Activated CD8-positive, alpha-beta memory T cell treated with anti-CD3 and anti-CD28 coated beads for 24 hours (primary cell): ENCODE results near the gene SPOP.

ENCODE experiments used
- DNase-seq: peaks from one replicate; pipeline ENCODE4 v3.0.0-alpha.2; 2020

The SPOP gene

DNA sequence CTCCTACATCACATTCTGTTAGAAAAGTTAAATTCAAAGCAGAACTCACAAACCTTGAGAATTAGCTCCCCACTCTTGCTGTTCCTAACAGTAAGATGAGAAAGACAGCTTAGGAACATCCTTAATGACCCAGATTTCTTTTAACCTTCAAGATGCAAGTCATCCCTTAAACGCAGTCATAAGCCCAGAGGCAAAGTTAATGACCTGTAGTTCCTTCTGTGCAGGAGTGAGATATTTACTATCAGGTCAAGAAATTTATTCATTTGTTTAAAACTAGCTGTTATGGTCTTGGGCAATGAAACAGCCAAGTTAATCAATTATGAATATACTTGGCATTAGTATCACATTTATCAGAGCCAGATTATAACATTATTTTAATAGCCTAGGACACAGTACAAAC is 65.2 kb downstream of the SPOP start:
- no peak for DNase-seq

DNA sequence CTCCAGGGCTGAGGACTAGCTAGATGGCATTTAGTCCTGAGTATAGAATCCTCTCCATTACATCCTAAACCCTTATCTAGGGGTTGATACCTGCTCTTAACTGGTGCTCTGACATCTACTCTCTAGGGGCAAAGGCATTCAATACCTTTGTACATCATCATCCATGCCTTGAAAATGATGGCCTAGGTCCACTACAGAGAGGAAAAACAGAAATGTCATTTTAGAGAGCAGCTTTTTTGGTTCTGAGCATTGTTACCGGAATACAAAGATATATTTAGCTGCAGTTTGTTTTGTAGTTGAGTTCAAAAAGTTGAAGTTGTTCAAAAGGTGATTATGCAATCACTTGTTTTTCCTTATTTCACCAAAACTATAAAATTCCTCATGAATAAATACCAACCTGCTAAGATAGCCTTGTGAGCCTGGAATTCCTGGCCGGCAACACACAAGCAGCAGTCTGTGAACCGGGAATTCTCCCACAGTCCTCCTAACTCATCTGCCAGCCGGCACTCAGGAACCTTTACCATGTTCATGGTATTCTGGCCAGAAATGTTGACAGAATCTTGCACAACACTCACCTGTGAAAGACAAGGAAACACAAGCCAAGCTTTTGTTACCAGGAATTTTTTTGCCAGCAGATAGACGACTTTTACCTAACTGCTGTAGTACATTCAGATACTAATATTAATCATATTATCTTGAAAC is 66.9 kb downstream of the SPOP start:
- no peak for DNase-seq

DNA sequence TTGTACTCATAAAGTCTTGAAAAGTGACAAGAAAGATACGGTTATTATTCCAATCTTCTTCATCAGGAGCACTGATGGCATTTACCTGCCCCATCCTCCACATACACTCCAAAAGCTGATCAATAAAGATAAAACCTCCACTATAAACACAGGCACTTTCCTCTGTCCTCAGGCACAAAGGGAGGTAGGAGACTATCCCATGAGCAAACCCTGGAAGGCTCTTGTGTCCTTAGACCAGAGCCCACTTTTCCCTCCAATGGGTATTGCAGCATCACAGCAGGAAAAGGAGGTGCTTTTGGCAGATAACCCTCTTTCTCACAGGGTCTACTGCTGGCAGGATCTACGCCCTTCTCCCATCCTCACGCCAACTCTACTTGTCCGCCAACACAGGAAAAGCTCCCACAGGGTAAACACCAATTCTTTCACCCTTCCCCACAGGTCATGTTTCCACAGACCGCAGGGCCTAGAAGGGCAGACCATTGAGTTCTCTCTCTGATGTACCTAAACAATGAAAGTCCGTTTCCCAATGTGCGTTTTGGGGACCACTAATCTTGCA is 73.5 kb downstream of the SPOP start:
- DNase-seq: no peak

DNA sequence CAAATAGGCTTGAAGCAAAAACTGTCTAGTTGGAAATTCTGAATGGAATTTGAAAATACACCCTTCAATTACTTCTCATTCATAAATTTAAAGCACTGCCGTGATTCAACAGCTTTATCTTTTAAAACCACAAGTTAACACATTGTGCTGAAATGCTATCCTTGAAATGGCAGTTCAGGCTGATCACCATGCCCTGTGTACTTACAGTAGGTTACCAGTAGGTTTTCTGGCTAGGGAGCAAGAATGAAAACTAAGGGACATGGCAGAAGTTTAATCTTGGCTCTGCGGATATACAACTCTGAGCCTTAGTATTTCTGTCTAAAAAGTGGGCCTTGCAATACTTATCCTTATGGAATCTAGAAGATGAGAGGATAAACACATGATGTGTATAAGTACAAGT is 74.2 kb downstream of the SPOP start:
- DNase-seq: no peak

DNA sequence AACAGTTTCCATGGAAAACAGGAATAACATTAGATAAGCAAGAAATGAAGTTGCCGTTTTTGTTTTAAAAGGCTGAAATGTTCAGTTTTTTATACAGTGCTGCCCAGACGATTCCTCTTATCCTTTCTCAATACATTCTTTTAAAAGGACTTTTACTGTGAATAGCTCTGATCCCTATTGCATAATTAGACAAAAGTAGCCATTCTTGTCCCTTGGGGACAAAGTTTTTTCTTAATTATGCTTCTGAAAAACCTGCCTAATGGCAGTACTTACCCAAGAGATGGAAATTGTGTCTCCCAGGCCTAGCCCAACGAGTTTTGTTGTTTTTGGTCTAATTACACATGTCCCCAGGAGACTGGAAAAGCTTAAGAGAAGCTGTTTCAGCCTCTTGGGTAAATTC is 74.7 kb downstream of the SPOP start:
- DNase-seq: no peak

DNA sequence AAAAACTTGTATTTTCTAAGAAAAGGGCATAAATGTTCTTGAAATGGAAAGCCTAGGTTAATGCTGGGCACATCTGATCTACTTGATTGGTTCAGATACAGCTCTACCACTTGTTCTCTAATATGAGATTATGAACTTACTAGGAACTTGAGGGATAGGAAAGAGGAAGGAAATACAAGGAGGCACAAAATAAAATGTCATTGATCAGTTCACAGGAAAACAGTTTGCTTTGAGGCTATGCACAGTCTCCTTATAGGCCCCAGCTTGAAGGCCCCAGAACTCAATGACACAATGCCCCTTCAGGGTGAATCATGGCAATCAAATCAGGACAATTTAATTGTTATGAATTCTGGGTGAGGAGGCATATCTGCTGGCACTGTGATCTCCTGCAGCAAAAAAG is 75.1 kb downstream of the SPOP start:
- no peak for DNase-seq

DNA sequence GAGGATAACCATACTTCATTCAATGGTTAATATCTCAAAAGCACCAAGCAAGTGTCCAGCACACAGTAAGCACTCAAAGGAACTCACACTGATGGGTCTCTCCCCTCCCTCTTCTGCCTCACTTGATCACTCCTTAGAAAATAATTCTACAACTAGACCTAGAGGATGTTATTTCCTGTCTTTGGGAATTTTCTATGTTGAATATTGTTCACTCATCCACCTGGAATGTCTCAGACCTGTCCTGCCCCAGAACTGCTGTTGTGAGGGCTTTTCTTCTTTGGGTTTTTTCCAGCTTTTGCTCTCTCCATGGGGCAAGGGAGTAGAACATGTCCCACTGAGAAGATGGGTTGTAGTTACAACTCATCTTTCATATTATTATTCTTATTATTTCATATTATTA is 76.9 kb downstream of the SPOP start:
- DNase-seq: no peak

- no peak for DNase-seq
These were observed 79.0 kb downstream of the SPOP start for GRCh38 chr17:49598918-49599317.

- no peak for DNase-seq
These were observed 79.8 kb downstream of the SPOP start for GRCh38 chr17:49597928-49598655.

GRCh38 chr17:49597436-49597835 is 80.5 kb downstream of the SPOP start:
- no peak for DNase-seq

DNA sequence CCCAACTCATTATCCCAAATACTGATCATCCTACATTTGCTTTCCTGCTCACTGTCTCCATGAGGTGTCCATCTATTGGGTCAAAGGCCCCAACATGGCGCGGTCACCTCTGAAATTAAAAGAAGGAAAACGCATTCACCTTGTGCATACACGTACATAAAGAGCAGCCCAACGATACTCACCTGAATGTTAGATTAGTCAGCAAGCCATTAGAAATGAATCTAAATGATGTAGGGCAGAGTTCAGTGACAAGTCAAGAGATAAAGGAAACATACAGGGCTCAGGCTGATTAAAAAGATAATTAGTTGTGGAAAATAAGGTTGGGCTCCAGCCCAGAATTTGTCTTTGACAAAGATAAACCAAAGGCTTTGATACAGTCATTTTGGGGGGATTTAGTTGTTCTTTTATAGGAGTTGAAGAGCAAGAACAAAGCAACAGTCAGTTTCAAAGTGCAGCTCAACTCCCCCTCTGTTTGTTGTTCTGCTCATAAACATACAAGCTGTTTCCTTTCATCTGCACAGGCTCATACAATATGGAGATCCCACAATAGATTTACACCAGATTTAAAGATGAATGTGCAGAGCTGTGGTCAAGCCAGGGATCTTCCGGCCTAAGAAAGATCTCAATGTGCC is 81.2 kb downstream of the SPOP start:
- no peak for DNase-seq

GRCh38 chr17:49595980-49596379 is 81.9 kb downstream of the SPOP start:
- no peak for DNase-seq

- no peak for DNase-seq
These were observed 82.6 kb downstream of the SPOP start for GRCh38 chr17:49595328-49595727.

GRCh38 chr17:49592263-49592662 is 85.6 kb downstream of the SPOP start:
- no peak for DNase-seq

- no peak for DNase-seq
These were observed 87.0 kb downstream of the SPOP start for GRCh38 chr17:49590874-49591273.

DNA sequence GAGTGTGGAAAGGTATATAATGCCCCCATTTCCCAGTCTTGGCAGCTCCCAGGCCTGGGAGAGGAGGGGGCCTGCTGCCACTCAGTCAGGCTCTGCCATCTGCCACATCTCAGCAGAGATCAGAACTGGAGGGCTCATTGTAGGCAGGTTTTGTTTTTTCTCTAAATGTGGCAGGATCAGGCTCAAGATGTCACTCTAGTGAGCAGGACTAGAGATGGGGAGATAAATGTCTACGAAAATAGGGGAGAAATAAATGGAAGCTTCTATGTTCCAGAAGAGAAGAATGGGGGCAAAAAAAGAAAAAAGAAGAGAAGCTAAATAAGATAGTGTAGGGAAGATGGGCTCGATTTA is 88.3 kb downstream of the SPOP start:
- DNase-seq: no peak

DNA sequence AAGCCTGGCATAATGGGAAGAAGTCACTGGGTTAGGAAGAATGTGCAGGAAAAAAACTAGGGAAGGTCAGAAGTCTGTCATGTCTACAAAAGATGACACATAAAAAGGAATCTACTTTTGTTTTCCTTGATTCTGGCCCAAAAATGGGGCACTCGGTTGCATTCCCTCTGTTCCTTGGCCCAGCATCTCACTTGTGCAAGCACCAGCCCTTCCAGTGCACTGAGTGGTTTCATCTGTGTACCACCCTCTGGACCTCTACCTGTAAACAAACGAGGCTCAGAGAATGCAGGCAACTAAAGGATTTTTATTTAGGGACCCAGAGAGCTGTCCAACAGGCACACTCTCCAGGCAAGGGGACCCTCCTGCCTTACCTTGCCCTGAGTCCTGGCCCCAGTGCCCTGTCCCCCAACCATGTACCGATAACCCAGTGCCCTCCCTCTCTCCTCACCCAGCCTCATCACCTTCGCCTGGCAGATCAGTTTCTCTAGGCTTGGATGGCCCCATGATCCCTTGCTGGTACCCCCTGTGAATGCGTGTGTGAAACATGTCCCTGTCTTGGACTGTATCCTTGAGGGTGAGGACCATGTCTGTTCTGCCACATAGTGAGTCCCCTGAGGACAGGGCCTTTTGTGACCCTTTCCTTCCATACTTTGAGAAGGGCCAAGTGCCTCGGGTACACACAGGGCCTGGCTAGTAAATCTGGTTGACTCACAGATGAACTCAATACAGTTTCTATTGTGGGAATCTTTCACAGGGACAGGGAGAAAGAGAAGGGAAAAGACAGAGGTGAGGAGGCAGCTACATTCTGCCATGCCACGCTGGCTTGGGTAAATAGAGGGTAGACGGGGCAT is 88.9 kb downstream of the SPOP start:
- no peak for DNase-seq

DNA sequence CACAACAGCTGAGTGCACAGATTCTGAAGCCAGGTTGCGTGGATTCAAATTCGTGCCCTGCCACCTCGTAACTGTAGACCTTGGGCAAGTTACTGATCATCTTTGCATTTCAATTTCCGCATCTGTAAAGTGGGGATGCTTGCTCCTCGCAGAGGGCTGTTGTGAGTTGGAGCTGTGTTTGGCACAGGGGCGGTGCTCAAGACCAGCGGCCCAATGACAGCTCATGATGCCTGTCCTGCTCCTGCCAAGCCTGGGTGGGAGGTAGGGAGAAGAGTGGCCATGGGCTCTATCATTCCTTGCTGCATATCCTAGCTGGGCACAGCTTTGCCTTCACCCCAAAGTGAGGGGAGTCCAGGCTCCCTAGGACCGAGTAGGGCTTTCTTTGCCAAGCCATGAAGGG is 89.6 kb downstream of the SPOP start:
- DNase-seq: no peak

DNA sequence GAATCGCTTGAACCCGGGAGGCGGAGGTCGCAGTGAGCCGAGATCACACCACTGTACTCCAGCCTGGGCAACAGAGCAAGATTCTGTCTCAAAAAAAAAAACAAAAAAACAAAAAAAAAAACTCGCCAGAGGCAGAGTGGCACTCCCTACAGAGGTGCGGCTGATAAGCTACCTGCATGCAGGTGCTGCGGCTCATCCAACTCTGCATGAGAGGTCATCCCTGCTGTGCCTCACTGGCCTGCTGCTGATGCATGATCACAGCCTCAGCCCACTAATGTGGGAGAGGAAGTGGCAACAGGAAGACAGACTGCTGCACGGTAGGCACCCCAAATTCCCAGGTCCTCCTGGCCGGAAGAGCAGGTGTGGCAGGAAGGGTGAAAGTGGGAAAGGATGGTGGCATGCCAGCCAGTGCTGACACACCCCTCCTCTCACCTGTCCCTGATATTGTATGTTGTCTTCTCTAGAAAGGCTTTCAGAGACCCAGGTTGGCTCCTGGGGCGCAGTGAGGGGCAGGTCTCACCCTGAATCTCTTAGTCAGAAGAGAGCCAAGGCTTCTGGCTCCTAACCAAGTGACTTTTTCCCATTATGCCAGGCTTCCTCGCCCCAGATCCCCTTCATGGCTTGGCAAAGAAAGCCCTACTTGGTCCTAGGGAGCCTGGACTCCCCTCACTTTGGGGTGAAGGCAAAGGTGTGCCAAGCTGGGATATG is 90.4 kb downstream of the SPOP start:
- no peak for DNase-seq

- DNase-seq: no peak
These were observed 92.4 kb downstream of the SPOP start for GRCh38 chr17:49585422-49586027.

GRCh38 chr17:49583889-49584288 is 94.0 kb downstream of the SPOP start:
- no peak for DNase-seq

- no peak for DNase-seq
These were observed 94.7 kb downstream of the SPOP start for GRCh38 chr17:49583226-49583625.
